Parathyroid adenoma (tissue), 2 donors: Measurements from ENCODE around the gene ABHD6.
A peak's percentile ranks its signal among the peaks of the same experiment; 100 is the strongest.

Experiments
- H2AFZ ChIP-seq: fragments of 300-600 bp; sonication (generic); one replicate; pipeline ENCODE4 v1.7.0; 2017; ENCODE audit warnings: antibody characterized with exemption, mild to moderate bottlenecking
- H3K27ac ChIP-seq: fragments of 300-600 bp; sonication (generic); one replicate; pipeline ENCODE4 v1.7.0; 2017
- H3K27me3 ChIP-seq: fragments of 300-600 bp; sonication (generic); one replicate; pipeline ENCODE4 v1.7.0; 2017; ENCODE audit warnings: low read length; ENCODE audit not compliant: control insufficient read depth, insufficient read depth
- H3K36me3 ChIP-seq: fragments of 300-600 bp; sonication (generic); one replicate; pipeline ENCODE4 v1.7.0; 2017; ENCODE audit warnings: low read length; ENCODE audit not compliant: control insufficient read depth, insufficient read depth
- H3K4me1 ChIP-seq: fragments of 300-600 bp; sonication (generic); one replicate; pipeline ENCODE4 v1.7.0; 2017; ENCODE audit warnings: control low read depth
- H3K4me2 ChIP-seq: fragments of 300-600 bp; sonication (generic); one replicate; pipeline ENCODE4 v1.7.0; 2017; ENCODE audit warnings: low read length
- H3K4me3 ChIP-seq: fragments of 300-600 bp; sonication (generic); one replicate; pipeline ENCODE4 v1.7.0; 2017; ENCODE audit warnings: low read depth, low read length
- H3K79me2 ChIP-seq: fragments of 300-600 bp; sonication (generic); one replicate; pipeline ENCODE4 v1.7.0; 2017; ENCODE audit warnings: control low read depth
- H3K9ac ChIP-seq: fragments of 300-600 bp; sonication (generic); one replicate; pipeline ENCODE4 v1.7.0; 2017; ENCODE audit warnings: mild to moderate bottlenecking
- H3K9me3 ChIP-seq: fragments of 300-600 bp; sonication (generic); one replicate; pipeline ENCODE4 v1.7.0; 2017; ENCODE audit warnings: low read length; ENCODE audit not compliant: control insufficient read depth
- TF ChIP-seq, protein P1 (sequence below): fragments of 300-600 bp; sonication (generic); IDR thresholded peaks from one replicate; pipeline ENCODE4 v1.7.0; 2017; ENCODE audit warnings: antibody characterized with exemption, mild to moderate bottlenecking
- donor health status: primary hyperparathyroidism.

The ABHD6 gene

DNA sequence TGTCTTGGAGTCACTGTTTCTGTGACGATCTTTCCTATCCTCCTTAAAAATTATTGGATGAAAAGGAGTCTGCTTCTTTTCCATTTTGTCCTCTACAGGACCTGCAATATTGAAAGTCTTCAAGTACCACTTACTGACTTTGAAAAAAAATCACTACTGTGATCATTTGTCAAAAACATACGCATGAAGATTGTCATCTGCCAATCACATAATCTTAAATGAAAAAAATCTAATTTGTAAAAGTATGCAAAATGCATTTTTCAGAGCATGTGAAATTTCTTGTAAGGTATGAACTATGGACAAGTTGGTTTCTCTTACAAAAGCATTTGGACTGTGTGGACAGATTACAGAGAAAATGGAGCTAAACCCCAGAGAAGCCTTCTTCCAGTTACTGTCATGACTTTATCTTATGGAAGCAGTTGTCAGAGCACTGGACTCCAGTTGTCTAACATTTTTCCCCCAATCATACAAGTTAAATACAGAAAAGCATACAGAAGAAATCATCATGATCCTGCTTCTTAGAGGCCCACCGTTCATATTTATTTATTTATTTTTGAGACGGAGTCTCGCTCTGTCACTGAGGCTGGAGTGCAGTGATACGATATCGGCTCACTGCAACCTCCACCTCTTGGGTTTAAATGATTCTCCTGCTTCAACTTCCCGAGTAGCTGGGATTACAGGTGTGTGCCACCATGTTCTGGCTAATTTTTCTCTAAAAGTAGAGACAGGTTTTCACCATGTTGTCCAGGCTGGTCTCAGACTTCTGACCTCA is 91.7 kb downstream of the ABHD6 start:
- H3K4me3 ChIP-seq, result no peak overlapping the region
- no peak overlapping the region for H2AFZ ChIP-seq
- TF ChIP-seq, protein P1, sequence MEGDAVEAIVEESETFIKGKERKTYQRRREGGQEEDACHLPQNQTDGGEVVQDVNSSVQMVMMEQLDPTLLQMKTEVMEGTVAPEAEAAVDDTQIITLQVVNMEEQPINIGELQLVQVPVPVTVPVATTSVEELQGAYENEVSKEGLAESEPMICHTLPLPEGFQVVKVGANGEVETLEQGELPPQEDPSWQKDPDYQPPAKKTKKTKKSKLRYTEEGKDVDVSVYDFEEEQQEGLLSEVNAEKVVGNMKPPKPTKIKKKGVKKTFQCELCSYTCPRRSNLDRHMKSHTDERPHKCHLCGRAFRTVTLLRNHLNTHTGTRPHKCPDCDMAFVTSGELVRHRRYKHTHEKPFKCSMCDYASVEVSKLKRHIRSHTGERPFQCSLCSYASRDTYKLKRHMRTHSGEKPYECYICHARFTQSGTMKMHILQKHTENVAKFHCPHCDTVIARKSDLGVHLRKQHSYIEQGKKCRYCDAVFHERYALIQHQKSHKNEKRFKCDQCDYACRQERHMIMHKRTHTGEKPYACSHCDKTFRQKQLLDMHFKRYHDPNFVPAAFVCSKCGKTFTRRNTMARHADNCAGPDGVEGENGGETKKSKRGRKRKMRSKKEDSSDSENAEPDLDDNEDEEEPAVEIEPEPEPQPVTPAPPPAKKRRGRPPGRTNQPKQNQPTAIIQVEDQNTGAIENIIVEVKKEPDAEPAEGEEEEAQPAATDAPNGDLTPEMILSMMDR, result no peak
- H3K9ac ChIP-seq, result no peak overlapping the region
- no peaks in the 10 kb centered on the region for H3K9me3 ChIP-seq
- peaks cover 6% of the 10 kb centered on the region for H3K79me2 ChIP-seq
- no peaks in the 10 kb centered on the region for H3K36me3 ChIP-seq
- no peak overlapping the region for H3K27ac ChIP-seq
- H3K4me1 ChIP-seq, result peaks cover 32% of the 10 kb centered on the region
- no peak overlapping the region for H3K4me2 ChIP-seq
- no peaks in the 10 kb centered on the region for H3K27me3 ChIP-seq

DNA sequence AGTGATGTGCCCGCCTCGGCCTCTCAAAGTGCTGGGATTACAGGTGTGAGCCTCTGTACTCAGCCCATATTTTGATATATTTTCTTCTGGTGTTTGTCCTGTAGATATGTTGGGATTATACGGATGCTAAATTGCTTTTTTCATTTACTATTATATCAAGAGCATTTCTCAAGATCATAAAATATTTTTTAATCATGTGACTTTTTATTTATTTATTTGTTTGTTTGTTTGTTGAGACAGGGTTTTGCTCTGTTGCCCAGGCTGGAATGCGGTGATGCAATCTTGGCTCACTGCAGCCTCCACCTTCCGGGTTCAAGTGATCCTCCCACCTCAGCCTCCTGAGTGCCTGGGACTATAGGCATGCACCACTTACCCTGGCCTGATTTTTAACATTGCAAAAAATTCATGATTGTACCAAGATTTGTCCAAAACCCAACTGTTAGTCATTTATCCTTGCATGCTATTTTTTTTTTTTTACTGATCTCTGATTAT is 92.4 kb downstream of the ABHD6 start:
- Histone ChIP-seq H3K36me3 (no peaks in the 10 kb centered on the region), H3K79me2 (peaks cover 8% of the 10 kb centered on the region), H3K27ac (no peak overlapping the region), H3K4me2 (no peak overlapping the region), H3K4me3 (no peak overlapping the region), H3K27me3 (no peaks in the 10 kb centered on the region), H2AFZ (no peak overlapping the region), H3K4me1 (peaks cover 32% of the 10 kb centered on the region), H3K9me3 (no peaks in the 10 kb centered on the region), H3K9ac (no peak overlapping the region)
- TF ChIP-seq, protein P1, result no peak

DNA sequence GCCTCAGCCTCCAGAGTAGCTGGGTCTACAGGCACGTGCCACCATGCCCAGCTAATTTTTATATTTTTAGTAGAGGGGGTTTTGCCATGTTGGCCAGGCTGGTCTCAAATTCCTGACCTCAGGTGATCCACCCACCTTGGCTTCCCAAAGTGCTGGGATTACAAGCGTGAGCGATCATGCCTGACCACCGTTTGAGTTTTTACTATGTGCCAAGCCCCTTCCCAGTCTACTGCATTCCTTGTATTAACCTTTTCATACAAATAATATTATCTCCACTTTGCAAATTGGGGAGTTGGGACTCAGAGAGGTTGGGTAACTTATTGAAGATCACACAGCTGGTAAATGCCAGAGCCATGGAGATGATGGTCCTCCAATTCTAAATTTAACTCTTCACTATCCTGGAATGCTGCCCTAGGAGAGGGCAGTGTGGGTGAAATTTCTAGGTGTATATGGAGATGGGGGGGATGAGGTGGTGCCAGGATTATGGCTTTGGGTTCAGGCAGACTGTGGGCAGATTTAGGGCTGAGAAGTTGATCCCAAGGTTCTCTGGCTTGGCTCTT is 94.1 kb downstream of the ABHD6 start:
- Histone ChIP-seq H2AFZ (peak overlapping the region; percentile 63), H3K27me3 (no peaks in the 10 kb centered on the region), H3K79me2 (peaks cover 13% of the 10 kb centered on the region), H3K9ac (no peak overlapping the region), H3K4me2 (no peak overlapping the region), H3K9me3 (no peaks in the 10 kb centered on the region), H3K4me1 (peaks cover 37% of the 10 kb centered on the region), H3K4me3 (no peak overlapping the region), H3K27ac (peak overlapping the region; percentile 47), H3K36me3 (no peaks in the 10 kb centered on the region)
- TF ChIP-seq, protein P1, result no peak

DNA sequence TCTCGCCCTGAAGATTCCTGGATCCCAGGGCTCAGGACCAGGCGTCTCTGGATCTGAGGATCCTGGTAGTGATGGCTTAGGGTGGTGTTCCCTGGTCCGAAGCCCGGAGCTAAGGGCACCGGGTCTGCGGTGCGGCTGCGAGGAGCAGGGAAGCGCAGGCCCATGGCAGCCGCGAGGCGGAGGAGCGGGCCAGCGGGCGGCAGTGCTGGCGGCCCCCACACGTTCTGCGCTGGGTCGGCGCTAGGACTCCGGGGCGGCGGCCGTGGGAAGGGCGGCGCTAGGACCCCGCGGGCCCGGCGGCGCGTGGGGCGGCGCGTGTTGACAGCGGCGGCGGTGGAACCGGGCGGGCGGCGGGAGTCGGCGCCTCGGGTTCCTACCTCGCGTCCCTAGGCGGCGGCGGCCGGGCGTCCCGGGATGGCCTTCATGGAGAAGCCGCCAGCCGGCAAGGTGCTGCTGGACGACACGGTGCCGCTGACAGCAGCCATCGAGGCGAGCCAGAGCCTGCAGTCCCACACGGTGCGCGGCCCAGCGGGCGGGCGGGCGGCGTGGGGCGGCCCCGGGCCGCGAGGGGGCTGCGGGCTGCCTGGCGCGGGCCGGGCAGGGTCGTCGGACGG is 95.1 kb downstream of the ABHD6 start, which contains the start of gene PXK:
PXK (plus strand) TSS at position 318 of the 614 bp plus-strand sequence; CDS start at position 415, 97 bp downstream.
- TF ChIP-seq, protein P1, result no peak
- peak within 1 kb of the TSS; percentile 78 for H3K27ac ChIP-seq

More for the DNA sequence above, 95.1 kb downstream of the ABHD6 start, which contains the start of gene PXK:
- Histone ChIP-seq H3K79me2 (peaks cover 23% of the 10 kb centered on the region), H3K4me2 (peak within 1 kb of the TSS; percentile 89), H3K9ac (peak within 1 kb of the TSS; percentile 63), H2AFZ (peak within 1 kb of the TSS; percentile 77), H3K4me1 (peaks cover 30% of the 10 kb centered on the region), H3K4me3 (peak within 1 kb of the TSS; percentile 72), H3K27me3 (no peaks in the 10 kb centered on the region), H3K36me3 (no peaks in the 10 kb centered on the region), H3K9me3 (no peaks in the 10 kb centered on the region)
